CD4-positive, alpha-beta T cell treated with Interferon gamma for 1 hour (primary cell): Measurements from ENCODE around the gene PCDHGA7.
"Not testable (repeated sequence)": the region's sequence is repeated elsewhere in the genome, so short reads cannot be mapped to it uniquely, and the experiment has no call there.

Experiments
- DNase-seq: peaks from one replicate; pipeline ENCODE4 v3.0.0-alpha.2; 2020

PCDHGA7 gene

DNA sequence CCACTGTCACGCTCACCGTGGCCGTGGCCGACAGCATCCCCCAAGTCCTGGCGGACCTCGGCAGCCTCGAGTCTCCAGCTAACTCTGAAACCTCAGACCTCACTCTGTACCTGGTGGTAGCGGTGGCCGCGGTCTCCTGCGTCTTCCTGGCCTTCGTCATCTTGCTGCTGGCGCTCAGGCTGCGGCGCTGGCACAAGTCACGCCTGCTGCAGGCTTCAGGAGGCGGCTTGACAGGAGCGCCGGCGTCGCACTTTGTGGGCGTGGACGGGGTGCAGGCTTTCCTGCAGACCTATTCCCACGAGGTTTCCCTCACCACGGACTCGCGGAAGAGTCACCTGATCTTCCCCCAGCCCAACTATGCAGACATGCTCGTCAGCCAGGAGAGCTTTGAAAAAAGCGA lies 50.2 kb downstream of the PCDHGA7 start:
- DNase-seq: not testable (repeated sequence)

DNA sequence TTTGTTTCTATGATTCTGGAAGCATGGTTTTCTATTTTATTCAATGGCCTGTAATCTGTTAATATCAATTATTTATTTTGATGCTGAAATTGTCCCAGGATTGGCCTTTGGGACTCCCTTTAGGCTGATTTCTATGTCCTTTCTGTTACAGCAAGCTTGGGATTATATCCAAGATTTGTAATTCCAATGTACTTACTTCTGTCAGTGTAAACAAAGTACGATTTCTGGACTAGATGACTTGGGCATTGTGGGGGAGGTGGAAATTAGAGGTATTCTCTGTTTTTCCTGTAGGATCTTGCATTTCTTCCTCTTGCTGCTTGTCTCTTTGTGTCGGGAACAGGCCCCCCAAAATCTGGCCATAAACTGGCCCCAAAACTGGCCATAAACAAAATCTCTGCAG lies 51.5 kb downstream of the PCDHGA7 start:
- no peak for DNase-seq
